H7 (cell line): ENCODE results near the gene GAS1. TPM values are rescaled to one million over a fixed set of nuclear protein-coding genes. Genes with fewer than 3 reads are reported as not detected.

Experiments
- DNase-seq: peaks from one replicate; pipeline ENCODE4 v3.0.0; 2012
- H3K27me3 ChIP-seq: 2 replicates; pipeline ENCODE4 v1.6.0; 2011; ENCODE audit warnings: mild to moderate bottlenecking, low read length; ENCODE audit not compliant: control insufficient read depth, insufficient read depth
- H3K36me3 ChIP-seq: replicated peaks from 2 replicates; pipeline ENCODE4 v1.5.1; 2011; ENCODE audit warnings: low read length; ENCODE audit not compliant: control insufficient read depth, insufficient read depth
- H3K4me3 ChIP-seq: 2 replicates; pipeline ENCODE4 v1.5.1; 2011; ENCODE audit warnings: low read depth, mild to moderate bottlenecking, control low read depth, low read length, moderate library complexity; ENCODE audit not compliant: insufficient read depth
- total RNA-seq: library from RNA; depleted of rRNA; stranded (reverse); fragments of >200 nt; shearing (Covaris generic); gene quantifications from 2 replicates; pipeline ENCODE4 v1.2.3, GENCODE V29; 2014

GAS1 gene
- total RNA-seq, 1 experiment from 2014 or later = 3.6 TPM

DNA sequence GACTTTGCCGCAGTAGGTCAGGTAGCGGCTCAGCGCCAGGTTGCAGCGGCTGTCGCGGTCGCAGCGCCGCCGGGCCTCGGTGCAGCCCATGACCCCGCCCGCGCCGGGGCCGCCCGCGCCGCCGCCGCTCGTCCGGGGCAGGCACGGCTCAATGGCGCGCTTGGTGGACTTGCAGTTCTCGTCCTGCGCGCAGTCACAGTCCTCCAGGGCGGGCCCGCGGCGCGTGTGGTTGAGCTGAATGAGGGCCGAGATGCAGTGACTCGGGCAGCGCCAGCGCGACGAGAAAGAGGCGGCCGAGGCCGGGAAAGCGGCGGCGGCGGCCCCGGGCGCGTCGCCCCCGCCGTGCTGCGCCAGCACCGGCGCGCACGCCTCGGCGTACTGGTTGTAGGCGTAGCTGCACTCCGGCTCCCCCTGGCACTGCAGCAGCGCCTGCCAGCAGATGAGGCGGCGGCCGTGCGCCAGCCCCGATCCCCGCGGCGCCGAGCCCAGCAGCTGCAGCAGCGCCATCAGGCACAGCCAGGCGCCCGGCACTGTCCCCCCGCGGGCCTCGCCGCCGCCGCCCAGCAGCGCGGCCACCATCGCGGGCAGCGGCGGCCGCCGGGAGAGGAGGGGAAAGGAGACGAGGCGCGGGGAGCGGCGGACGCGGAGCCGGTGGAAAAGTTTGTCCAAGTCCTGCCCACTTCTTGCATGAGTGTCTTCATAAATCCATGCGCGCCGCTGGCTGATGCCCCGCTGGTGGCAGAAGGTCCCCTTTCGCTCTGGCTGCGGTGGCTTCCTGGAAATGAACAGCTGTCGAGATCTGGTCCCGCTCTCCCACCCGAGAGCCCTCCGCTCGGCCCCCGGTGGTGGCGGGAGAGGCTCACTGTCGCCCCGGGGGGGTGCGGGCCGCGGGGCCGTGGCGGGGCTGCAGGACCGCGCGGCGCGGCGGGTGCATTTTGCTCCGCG lies 833 bp downstream of the GAS1 start:
- Histone ChIP-seq H3K27me3 (peaks cover 55% of the 10 kb centered on the region), H3K4me3 (peak overlapping the region; percentile 65), H3K36me3 (no peaks in the 10 kb centered on the region)
- DNase-seq = peak; percentile 84

DNA sequence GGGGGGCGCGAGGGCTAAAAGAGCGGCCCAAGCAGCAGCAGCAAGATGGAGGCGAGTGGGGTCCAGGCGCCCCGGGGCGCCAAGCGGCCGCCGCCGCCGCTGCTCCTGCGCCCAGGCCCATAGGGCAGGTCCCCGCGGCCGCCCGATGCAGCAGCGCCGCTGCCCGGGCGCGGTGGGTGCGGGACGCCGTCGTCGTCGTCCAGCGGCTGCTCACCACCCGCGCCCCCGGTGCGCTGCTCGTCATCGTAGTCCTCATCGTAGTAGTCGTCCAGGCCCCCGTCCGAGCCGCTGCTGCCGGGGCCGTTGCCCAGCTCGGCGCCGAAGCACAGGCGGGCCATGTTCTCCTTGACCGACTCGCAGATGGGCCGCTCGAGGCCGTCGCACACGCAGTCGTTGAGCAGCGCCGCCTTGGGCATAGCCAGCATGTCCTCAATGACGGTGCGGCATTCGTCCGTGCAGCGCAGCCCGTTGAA lies 1.5 kb downstream of the GAS1 start:
- H3K36me3 ChIP-seq = no peaks in the 10 kb centered on the region
- H3K4me3 ChIP-seq = peak overlapping the region; percentile 65
- DNase-seq = peak; percentile 68
- peaks cover 60% of the 10 kb centered on the region for H3K27me3 ChIP-seq

DNA sequence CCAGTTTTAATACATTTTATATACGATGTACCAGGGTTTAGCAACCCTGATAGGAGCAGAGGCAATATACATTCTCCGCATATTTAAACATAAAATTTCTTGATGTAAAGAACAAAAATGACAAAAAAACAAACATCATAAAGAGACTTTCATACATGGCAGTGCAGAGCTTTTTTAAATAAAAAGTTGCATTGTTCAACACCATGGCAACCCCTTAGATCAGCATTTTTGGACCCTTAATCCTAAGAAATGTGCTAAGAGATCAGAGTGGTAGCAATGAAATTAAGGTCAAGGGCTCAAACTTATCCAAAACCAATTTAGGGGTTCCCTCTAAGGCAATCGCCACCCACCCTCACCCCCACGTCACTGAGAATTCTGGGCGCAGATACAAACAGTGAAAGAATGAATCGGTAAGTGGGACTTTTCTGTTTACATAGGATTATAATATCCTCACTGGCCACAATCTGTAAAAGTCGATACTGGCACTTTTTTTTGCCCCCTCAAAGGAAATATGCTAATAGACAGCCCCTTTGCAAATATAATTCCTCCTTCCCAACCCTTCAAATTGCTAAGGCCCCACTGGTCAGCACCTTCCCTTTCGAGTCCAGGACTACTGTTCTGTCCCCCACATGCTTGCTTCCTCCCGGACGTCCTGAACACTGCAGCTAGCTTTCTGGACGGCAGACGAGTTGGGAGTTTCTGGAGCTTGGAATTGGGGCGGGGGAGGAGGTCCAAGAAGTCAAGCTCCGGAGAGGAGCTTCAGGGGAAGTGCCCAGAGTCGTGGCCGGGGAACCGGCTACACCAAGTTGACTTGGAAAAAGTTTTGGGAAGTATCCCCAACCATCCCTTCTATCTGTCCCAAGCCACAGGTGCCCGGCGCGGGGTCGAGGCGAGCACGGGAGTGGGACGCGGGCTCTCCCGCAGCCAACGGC lies 2.2 kb downstream of the GAS1 start:
- Histone ChIP-seq H3K36me3 (no peaks in the 10 kb centered on the region), H3K4me3 (peak overlapping the region; percentile 65), H3K27me3 (peaks cover 59% of the 10 kb centered on the region)
- DNase-seq = peak; percentile 59

DNA sequence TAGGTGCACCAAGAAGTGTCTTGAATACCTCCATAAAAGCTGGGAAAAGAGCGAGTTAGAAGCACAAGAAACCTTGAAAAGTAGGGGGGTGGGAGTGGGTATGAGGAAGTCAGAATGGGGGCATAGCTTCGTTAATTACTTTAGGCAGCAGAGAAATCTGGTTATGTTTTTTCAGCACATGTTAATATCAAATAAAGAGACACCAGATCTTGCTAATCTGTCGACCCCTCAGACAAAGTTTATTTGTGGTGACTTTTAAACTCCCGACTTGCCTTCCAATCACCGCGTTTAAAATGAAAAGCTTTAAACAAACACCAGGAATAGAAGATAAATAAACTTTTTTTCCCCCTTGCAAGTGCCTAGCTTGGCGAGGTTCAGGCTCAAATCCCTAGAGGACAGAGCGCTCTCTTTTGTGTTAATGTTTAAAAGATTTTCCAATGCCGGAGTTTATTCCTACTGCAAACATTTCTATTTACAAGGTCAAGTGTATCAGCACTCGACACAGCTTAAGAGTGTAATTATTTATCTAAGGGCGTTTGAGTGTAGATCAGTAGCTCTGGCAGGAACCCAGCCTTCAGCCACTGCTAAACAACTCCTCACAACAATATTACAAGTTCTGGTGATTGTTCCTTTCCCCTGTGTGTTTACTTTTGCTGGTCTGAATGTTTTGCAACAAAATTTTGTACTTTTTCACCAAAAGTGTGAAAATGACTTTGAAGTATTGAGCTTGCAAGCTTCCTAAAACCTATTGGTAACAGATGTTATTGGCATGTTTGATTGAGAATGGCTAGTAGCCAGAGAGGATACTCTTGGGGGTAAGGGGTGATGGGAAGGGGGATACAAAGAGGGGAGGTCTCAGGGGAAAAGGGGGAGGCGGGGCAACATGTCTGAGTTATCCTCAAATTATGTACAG lies 3.8 kb downstream of the GAS1 start:
- Histone ChIP-seq H3K27me3 (peaks cover 55% of the 10 kb centered on the region), H3K4me3 (no peak overlapping the region), H3K36me3 (no peaks in the 10 kb centered on the region)
- no peak for DNase-seq

DNA sequence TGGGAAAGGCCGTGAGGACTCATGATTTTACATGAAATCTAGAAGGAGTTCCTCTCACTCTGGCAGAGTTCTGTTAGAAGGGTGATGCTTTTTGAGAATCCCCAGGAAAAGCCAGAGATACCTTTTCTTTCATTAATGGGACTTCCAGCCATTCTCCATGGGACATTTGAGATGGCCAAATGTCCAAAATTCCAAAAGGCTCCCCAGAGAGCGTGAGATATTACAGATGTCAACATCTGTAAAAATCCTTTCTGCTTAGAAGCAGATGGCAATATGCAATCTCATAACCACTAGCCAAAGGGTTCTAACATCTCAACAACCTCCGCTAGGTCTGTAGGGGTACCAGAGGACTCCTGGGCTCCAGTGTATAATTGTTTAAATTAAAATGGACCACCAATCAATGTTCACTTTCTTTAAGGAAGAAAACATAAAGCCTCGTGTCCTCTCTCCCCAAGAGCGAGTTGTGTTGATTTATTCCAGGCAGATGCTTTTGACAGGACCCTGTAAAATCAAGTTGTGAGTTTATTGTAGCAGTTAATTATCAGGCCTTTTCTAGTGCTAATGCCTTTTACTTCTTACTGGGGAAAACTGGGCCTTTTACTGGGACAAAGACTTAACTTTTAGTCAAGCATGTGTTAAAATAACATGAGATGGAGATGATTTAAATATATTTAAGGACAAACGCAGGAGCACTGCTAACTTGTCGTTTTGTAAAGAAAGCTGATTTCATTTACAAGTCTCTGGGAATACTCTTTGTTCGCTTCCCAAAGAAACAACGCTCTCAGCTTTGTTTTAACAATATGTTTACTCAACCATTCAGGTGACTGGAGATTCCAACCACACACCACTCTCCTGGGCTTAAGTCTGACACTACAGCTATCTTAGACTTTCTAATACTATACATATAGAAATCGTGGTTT lies 4.8 kb downstream of the GAS1 start:
- Histone ChIP-seq H3K27me3 (peaks cover 55% of the 10 kb centered on the region), H3K36me3 (no peaks in the 10 kb centered on the region), H3K4me3 (no peak overlapping the region)
- no peak for DNase-seq

DNA sequence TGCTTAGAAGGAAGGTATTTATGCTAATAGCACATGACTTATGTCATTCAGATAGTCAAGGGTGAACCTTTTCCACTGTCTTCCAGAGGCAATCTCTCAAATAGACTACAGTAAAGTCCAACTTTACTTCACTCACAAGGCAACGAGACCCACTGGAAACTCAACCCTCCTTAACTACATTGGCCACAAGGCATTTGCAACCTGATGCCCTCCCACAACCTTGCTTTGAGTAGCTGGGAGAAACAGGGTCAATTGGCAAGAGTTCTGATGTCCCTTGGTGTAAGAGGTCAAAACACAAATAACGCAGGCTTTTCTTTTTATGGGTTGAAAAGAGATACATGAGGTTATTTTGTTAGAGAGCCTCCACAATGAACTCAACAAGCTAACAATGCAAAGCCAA lies 6.1 kb downstream of the GAS1 start:
- DNase-seq = no peak

DNA sequence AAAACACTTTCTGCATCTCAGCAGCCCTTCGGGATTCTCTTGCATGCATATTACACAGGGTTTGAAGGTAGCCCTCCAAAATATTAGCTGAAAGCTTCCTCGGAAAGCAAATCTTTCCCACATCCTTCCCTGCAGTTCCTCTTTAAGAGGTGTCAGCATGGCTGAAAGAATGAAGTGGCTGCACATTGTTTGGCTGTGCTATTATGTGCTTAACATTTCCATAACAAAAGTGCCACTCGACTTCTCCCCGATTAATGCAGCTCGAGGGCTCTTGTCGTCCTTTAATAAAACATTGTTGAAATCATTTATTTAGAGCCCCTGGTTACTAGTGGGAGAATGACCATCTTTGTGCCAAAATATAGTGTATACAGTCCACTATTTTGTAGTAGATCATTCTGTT lies 6.5 kb downstream of the GAS1 start:
- Histone ChIP-seq H3K27me3 (peaks cover 44% of the 10 kb centered on the region), H3K4me3 (no peak overlapping the region), H3K36me3 (no peaks in the 10 kb centered on the region)
- peak; percentile 51 for DNase-seq

More for the DNA sequence above, 6.1 kb downstream of the GAS1 start:
- no peaks in the 10 kb centered on the region for H3K36me3 ChIP-seq
- H3K4me3 ChIP-seq = no peak overlapping the region
- peaks cover 49% of the 10 kb centered on the region for H3K27me3 ChIP-seq

DNA sequence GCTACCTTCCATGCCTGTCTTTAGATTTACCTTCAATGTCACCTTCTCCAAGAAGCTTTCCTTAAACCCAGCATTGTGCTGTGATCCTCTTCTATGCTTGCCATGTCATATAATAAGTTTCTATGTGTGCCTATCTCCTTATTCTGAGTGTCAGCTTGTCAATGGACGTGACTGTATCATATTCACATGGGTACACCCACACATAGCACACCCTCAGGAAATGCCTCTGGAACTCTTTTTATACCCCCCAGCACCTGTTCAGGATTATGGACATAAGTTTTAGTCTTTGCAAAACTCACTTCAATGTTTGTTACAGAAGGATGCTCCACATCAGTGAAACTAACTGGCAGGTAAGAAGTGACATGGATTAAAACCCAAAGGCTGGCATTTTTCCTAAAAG lies 7.4 kb downstream of the GAS1 start:
- peaks cover 36% of the 10 kb centered on the region for H3K27me3 ChIP-seq
- DNase-seq = no peak

DNA sequence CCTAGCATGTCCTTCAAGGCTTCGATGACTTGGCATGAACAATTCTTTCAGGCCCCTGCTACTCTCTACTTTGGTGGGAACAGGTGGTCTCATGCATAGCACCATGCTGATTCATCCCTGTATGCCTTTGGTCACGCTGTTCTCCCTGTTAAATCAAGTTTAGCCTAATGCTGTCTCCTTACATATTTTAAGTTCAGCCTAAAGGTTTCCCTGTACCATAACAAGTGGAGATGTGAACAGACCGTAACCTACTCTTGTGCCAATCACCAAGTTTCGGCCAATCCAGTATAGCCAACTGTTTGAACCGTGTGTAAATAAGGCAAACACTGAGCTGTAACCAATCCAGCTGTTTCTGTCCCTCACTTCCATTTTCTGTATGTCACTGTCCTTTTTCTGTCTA lies 8.0 kb downstream of the GAS1 start:
- DNase-seq = no peak

More for the DNA sequence above, 7.4 kb downstream of the GAS1 start:
- Histone ChIP-seq H3K4me3 (no peak overlapping the region), H3K36me3 (no peaks in the 10 kb centered on the region)

DNA sequence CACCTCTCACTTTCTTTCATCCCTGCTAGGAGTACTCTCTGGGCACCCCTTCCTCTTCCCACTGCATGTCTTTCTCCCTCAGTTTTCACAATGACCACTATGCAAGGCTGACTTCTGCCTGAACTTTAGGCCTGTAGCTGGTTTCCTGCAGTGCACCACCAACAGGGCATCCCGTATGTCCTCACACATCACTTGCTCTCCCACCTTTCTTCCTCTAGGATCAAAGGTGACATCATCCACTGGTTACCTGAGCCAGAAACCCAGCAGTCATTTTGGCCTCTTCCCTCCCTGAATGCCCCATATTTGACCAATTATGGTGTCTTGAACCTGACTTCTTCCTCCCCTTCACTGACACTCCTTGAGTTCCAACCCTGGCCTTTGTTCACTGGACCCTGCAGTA lies 8.5 kb downstream of the GAS1 start:
- H3K4me3 ChIP-seq = no peak overlapping the region
- no peaks in the 10 kb centered on the region for H3K36me3 ChIP-seq
- peaks cover 24% of the 10 kb centered on the region for H3K27me3 ChIP-seq
- DNase-seq = no peak

More for the DNA sequence above, 8.0 kb downstream of the GAS1 start:
- no peaks in the 10 kb centered on the region for H3K36me3 ChIP-seq
- H3K27me3 ChIP-seq = peaks cover 30% of the 10 kb centered on the region
- no peak overlapping the region for H3K4me3 ChIP-seq

DNA sequence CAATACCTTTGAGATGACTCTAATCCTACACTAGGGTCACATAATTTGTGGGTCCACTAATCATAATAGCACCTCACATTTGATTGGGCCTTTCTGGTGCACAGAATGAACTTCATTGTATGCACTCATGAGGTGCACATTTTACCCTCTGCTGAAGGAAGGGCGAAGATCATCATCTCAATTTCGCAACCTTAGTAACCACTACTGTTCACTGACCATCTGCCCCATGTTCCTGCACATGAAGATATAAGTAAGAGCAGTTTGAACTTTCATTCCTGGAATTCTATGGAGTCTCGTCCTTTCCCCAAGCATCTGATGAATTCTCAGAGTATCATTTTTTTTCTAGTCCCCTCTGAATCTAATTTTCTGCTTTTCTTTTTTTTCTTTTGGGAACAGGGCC lies 21.2 kb downstream of the GAS1 start:
- no peak for DNase-seq
- no peak overlapping the region for H3K4me3 ChIP-seq
- no peaks in the 10 kb centered on the region for H3K27me3 ChIP-seq
- no peaks in the 10 kb centered on the region for H3K36me3 ChIP-seq

DNA sequence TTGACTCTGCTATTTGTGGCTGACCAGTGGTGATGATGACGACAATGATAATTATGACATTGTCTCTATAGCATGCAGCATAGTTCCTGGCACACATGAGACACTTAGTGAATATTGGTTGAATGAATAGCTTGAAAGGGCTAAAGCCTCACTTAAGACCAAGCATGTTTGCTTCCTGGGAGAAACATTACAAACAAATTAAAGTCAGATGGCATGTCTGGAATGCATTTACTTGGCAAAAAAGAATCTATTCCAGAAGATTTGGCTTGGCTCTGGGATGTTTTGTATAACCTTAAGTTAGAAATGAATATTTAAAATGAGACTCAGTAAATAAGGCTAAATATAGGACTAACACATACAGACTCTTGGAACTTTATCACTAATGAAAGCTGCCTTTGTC lies 21.6 kb downstream of the GAS1 start:
- no peak for DNase-seq
- H3K4me3 ChIP-seq = no peak overlapping the region
- H3K27me3 ChIP-seq = no peaks in the 10 kb centered on the region
- no peaks in the 10 kb centered on the region for H3K36me3 ChIP-seq

DNA sequence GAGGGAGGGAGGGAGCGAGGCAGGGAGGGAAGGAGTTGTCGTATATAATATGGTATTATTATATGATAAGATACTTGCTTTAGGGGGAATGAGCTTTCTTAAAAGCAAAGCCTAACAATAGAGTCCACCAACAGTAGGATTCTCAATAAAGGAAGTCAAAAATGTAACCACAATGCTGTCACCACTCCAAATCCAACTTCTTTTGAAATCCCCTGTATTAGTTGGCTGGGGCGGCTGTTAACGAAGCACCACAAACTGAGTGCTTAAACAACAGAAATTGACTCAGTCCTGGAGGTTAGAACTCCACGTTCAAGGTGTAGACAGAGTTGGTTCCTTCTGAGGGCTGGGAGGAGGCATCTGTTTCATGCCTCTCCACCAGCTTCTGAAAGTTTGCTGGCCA lies 23.1 kb downstream of the GAS1 start:
- Histone ChIP-seq H3K36me3 (no peaks in the 10 kb centered on the region), H3K27me3 (no peaks in the 10 kb centered on the region), H3K4me3 (no peak overlapping the region)
- DNase-seq = no peak
